HUES64 (cell line): ENCODE measurements around the gene TAS2R43.
"Not testable (repeated sequence)": the region's sequence is repeated elsewhere in the genome, so short reads cannot be mapped to it uniquely, and the experiment has no call there.

ENCODE experiments used
- H3K27ac ChIP-seq: 2 replicates; pipeline ENCODE4 v1.7.0; 2013; ENCODE audit warnings: low read depth, low read length, inconsistent platforms
- H3K27me3 ChIP-seq: 2 replicates; pipeline ENCODE4 v1.6.1; 2013; ENCODE audit warnings: mild to moderate bottlenecking, low read length; ENCODE audit not compliant: insufficient read depth
- H3K36me3 ChIP-seq: 2 replicates; pipeline ENCODE4 v1.6.1; 2013; ENCODE audit warnings: mild to moderate bottlenecking, low read length; ENCODE audit not compliant: insufficient read depth
- H3K4me1 ChIP-seq: 2 replicates; pipeline ENCODE4 v1.6.1; 2013; ENCODE audit warnings: mild to moderate bottlenecking, low read length, moderate library complexity; ENCODE audit not compliant: insufficient read depth
- H3K4me3 ChIP-seq: 2 replicates; pipeline ENCODE4 v1.5.1; 2013; ENCODE audit warnings: mild to moderate bottlenecking, low read length, moderate library complexity
- H3K9ac ChIP-seq: 2 replicates; pipeline ENCODE4 v1.6.1; 2013; ENCODE audit warnings: mild to moderate bottlenecking, low read depth, low read length
- H3K9me3 ChIP-seq: 2 replicates; pipeline ENCODE4 v1.6.1; 2013; ENCODE audit warnings: low read depth, low read length; ENCODE audit not compliant: insufficient read depth
- WGBS: fragments of 150-250, 120-280 bp; methylation state at CpG from one replicate; pipeline ENCODE4 v1.1.7; 2013; ENCODE audit warnings: missing lambda C conversion rate; 5-methylcytosine and 5-hydroxymethylcytosine counted together

TAS2R43 gene

GRCh38 chr12:11059784-11060183 lies 32.3 kb downstream of the TAS2R43 start:
- no peak overlapping the region for H3K4me3 ChIP-seq
- no peak overlapping the region for H3K9ac ChIP-seq
- peaks cover 6% of the 10 kb centered on the region; the same call in 1 of the 2 replicates for H3K36me3 ChIP-seq
- no peaks in the 10 kb centered on the region for H3K27me3 ChIP-seq
- H3K4me1 ChIP-seq, result no peaks in the 10 kb centered on the region
- H3K9me3 ChIP-seq, result 0 out of 2 replicates have a peak, but pooled peaks cover 6% of the 10 kb centered on the region
- no peak overlapping the region for H3K27ac ChIP-seq

GRCh38 chr12:11059041-11059440 lies 33.1 kb downstream of the TAS2R43 start:
- 95% methylated on average over 3 of the region's 3 CpGs for WGBS

GRCh38 chr12:11055306-11055705 lies 36.8 kb downstream of the TAS2R43 start:
- H3K27me3 ChIP-seq, result no peaks in the 10 kb centered on the region
- H3K27ac ChIP-seq, result no peak overlapping the region
- 100% methylated on average over 2 of the region's 2 CpGs for WGBS
- H3K9me3 ChIP-seq, result peaks cover 31% of the 10 kb centered on the region
- no peak overlapping the region for H3K4me3 ChIP-seq
- H3K9ac ChIP-seq, result no peak overlapping the region
- H3K4me1 ChIP-seq, result no peaks in the 10 kb centered on the region
- H3K36me3 ChIP-seq, result peaks cover 21% of the 10 kb centered on the region

More at GRCh38 chr12:11059041-11059440, 33.1 kb downstream of the TAS2R43 start:
- Histone ChIP-seq H3K36me3 (peaks cover 6% of the 10 kb centered on the region; the same call in 1 of the 2 replicates), H3K4me1 (no peaks in the 10 kb centered on the region), H3K9ac (no peak overlapping the region), H3K27ac (no peak overlapping the region), H3K9me3 (0 out of 2 replicates have a peak, but pooled peaks cover 6% of the 10 kb centered on the region), H3K4me3 (no peak overlapping the region), H3K27me3 (no peaks in the 10 kb centered on the region)

GRCh38 chr12:11049806-11050531 lies 42.1 kb downstream of the TAS2R43 start:
- not testable (repeated sequence) for H3K27me3 ChIP-seq

GRCh38 chr12:11041366-11041765 lies 50.7 kb downstream of the TAS2R43 start:
- not testable (repeated sequence) for H3K4me1 ChIP-seq, H3K9me3 ChIP-seq, H3K27ac ChIP-seq, H3K9ac ChIP-seq, H3K27me3 ChIP-seq, H3K4me3 ChIP-seq
- H3K36me3 ChIP-seq, result peaks cover 22% of the 10 kb centered on the region
- 97% methylated on average over 2 of the region's 2 CpGs for WGBS

More at GRCh38 chr12:11049806-11050531, 42.1 kb downstream of the TAS2R43 start:
- Histone ChIP-seq H3K36me3 (peaks cover 42% of the 10 kb centered on the region), H3K9me3 (peaks cover 24% of the 10 kb centered on the region)
- not testable (repeated sequence) for H3K4me1 ChIP-seq, H3K9ac ChIP-seq, H3K27ac ChIP-seq, H3K4me3 ChIP-seq
- WGBS, result 98% methylated on average over 7 of the region's 7 CpGs
